ENCODE data around the gene C2orf92.

- TF ChIP-seq CTCF (conservative IDR thresholded peaks at IDR 0.05; ENCODE audit: low read length) (no peak), EZH2phosphoT487 (IDR thresholded peaks at IDR 0.05; ENCODE audit: borderline replicate concordance, low read depth, low read length) (no peak)
Measured at GRCh38 chr2:97670471-97670870, 958 bp downstream of the C2orf92 start.
